ENCODE measurements around the gene RBAK.

GRCh38 chr7:5036446-5036845 is 9.2 kb upstream of the RBAK start:
- TF ChIP-seq CTCF (conservative IDR thresholded peaks at IDR 0.05; ENCODE audit: low read length) (no peak), EZH2phosphoT487 (IDR thresholded peaks at IDR 0.05; ENCODE audit: borderline replicate concordance, low read depth, low read length) (no peak)

All from OCI-LY7 (cell line).